ENCODE results near the gene FNDC5. TPM values are rescaled to one million over a fixed set of nuclear protein-coding genes. Genes with fewer than 3 reads are reported as not detected.

The FNDC5 gene
- total RNA-seq, 2 donors from 2014 or later: 0.45 to 0.64 TPM

DNA sequence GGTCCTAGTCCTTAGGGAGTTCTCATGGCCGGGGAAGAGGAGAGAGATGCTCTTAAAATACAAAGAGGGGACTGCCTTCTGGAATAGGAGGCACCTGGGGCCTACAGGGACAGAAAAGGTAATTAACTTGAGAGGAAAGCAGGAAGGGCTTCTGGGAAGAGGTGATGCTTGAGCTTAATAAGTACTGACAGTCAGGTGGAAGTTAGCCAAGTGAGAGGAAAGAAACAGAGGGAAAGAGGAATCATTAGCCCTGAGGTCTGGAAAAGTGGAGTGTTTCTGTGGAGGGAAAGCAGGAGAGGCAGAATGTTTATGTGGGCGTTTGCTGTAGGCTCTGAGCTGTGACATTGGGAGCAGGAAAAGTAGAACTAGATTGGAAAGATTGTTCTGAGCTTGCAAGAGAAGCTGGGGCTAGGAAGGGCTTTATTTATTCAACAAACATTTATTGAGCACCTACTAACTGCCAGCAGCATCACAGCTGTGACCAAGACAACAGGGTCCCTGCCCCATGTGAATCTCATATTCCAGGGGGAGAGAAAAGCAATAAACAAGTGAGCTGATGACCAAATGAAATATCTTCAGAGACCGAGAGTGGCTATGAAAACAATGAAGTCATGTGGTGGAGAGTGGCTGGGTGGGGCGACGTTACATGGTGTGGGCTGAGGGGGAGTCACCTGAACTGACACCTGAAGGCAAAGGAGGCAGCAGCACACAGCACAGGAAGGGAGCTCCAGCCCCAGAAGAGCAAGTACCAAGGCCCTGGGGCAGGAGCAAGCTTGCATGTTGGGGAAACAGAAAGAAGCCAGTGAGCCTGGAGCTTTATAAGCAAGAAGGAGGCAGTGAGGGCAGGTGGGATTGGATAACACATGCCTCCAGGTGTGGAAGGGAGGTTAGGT lies 4.4 kb upstream of the FNDC5 start:
- Histone ChIP-seq H3K27me3 (peaks cover 16% of the 10 kb centered on the region), H3K9ac (ENCODE audit: low read depth in 2 of 2, low read length in 2 of 2) (no peak overlapping the region), H3K4me1 (peaks cover 3% of the 10 kb centered on the region), H3K4me3 (no peak overlapping the region), H3K9me3 (no peaks in the 10 kb centered on the region), H3K36me3 (no peaks in the 10 kb centered on the region), H3K27ac (no peak overlapping the region)
- intact Hi-C loops (cut with DNase I): loop anchor here (5.0 to 10.0 kb wide), 2 partner anchors 50 to 212 kb away; no protein-coding TSS in a partner anchor
- TF ChIP-seq CTCF (IDR thresholded peaks at IDR 0.05): no peak
- DNase-seq: no peak

DNA sequence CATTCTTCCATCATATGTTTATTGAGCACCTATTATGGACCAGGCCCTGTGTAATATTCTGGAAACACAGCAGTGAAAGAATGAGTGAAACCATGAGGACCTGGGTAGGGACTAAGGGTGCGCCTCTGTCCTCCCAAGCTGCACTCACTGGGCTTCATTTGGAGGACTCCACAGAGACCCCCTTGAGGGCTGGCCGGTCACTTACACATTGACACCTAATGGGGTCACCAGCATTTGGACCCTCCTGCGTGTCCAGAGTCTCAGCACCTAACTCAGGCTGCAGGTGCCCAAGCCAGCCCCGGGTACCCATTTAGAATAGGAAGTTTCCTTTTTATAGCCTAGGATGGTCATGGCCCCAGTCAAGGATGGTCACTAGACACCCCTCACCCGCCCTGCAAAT lies 2.8 kb upstream of the FNDC5 start:
- no peak for TF ChIP-seq CTCF (IDR thresholded peaks at IDR 0.05)
- no peak overlapping the region for H3K27ac ChIP-seq
- H3K9ac ChIP-seq (ENCODE audit: low read depth in 2 of 2, low read length in 2 of 2): no peak overlapping the region
- H3K36me3 ChIP-seq: no peaks in the 10 kb centered on the region
- intact Hi-C loops (cut with DNase I): loop anchor here (10.0 kb wide), 1 partner anchor 49 kb away; no protein-coding TSS in a partner anchor
- H3K27me3 ChIP-seq: peaks cover 21% of the 10 kb centered on the region
- H3K9me3 ChIP-seq: no peaks in the 10 kb centered on the region
- DNase-seq: no peak
- H3K4me1 ChIP-seq: peaks cover 3% of the 10 kb centered on the region
- no peak overlapping the region for H3K4me3 ChIP-seq

DNA sequence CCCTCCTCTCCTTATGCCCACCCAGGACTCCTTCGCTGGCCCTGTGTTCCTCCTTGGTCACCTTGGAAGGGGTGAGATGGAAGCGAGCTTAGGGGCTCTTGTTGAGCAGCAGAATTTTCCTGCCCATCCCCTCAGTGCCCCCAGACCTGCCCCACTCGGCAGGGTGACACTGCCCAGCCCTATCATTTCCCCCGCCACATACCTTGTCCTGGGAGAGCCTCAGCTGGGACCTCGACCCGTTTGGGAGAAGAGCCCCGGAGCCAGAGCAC lies 1.4 kb upstream of the FNDC5 start:
- no peak overlapping the region for H3K27ac ChIP-seq
- H3K9ac ChIP-seq (ENCODE audit: low read depth in 2 of 2, low read length in 2 of 2): no peak overlapping the region
- peaks cover 21% of the 10 kb centered on the region for H3K27me3 ChIP-seq
- H3K4me1 ChIP-seq: peaks cover 3% of the 10 kb centered on the region
- no peak for DNase-seq
- H3K4me3 ChIP-seq: no peak overlapping the region
- intact Hi-C loops (cut with DNase I): loop anchor here (10.0 kb wide), 1 partner anchor 47 kb away; no protein-coding TSS in a partner anchor
- no peaks in the 10 kb centered on the region for H3K36me3 ChIP-seq
- no peak for TF ChIP-seq CTCF (IDR thresholded peaks at IDR 0.05)
- no peaks in the 10 kb centered on the region for H3K9me3 ChIP-seq

GRCh38 chr1:32871364-32872191 lies 866 bp upstream of the FNDC5 start:
- Histone ChIP-seq H3K4me1 (peaks cover 3% of the 10 kb centered on the region), H3K36me3 (no peaks in the 10 kb centered on the region), H3K9me3 (no peaks in the 10 kb centered on the region), H3K27ac (no peak overlapping the region), H3K4me3 (no peak overlapping the region), H3K27me3 (peaks cover 21% of the 10 kb centered on the region), H3K9ac (ENCODE audit: low read depth in 2 of 2, low read length in 2 of 2) (no peak overlapping the region)
- intact Hi-C loops (cut with DNase I): loop anchor here (10.0 kb wide), 1 partner anchor 47 kb away; no protein-coding TSS in a partner anchor
- no peak for DNase-seq
- no peak for TF ChIP-seq CTCF (IDR thresholded peaks at IDR 0.05)

DNA sequence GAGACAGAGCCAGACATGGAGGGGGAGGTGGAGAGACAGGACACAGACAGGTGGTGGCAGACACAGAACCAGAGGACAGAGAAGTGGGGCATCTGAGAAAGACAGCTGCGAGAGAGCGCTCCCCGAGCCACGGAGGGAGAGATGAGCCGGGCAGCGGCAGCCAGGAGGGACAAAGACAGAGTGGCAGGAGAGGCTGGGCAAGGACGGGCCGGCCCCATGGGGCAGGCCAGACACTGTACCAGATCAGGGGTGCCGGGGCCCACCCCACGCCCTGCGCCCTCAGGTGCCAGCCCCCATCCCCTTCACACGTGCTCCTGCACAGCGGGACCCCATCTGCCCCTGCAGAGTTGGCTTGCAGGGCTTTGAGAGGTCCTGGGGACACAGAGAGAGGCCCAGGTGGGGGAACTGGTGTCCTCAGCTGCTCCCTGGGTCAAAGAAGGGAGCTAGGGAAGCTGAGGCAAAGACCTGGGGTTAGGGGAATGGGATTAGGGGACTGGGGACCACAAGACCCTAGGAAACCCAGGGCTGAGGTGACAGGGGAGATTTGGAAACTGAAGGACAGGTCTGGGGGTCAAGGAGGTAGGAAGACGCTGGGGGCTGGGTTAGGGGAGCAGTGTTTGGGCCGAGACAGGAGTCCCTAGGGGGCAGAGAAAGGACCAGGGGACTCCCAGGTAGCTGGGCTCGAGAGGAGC lies 643 bp downstream of the FNDC5 start:
- intact Hi-C loops (cut with DNase I): loop anchor here (10.0 kb wide), 2 partner anchors 45 to 165 kb away; partner anchors contain the start of gene SYNC
- Histone ChIP-seq H3K9me3 (no peaks in the 10 kb centered on the region), H3K36me3 (no peaks in the 10 kb centered on the region), H3K4me3 (no peak overlapping the region), H3K27me3 (peaks cover 21% of the 10 kb centered on the region), H3K9ac (ENCODE audit: low read depth in 2 of 2, low read length in 2 of 2) (no peak overlapping the region), H3K4me1 (peaks cover 3% of the 10 kb centered on the region), H3K27ac (no peak overlapping the region)
- no peak for TF ChIP-seq CTCF (IDR thresholded peaks at IDR 0.05)
- no peak for DNase-seq
